Measurements from ENCODE around the gene CCIN. TPM values are rescaled to one million over a fixed set of nuclear protein-coding genes. Genes with fewer than 3 reads are reported as not detected.

CCIN gene
- total RNA-seq, 1 experiment from 2014 or later, result 0.13 TPM

DNA sequence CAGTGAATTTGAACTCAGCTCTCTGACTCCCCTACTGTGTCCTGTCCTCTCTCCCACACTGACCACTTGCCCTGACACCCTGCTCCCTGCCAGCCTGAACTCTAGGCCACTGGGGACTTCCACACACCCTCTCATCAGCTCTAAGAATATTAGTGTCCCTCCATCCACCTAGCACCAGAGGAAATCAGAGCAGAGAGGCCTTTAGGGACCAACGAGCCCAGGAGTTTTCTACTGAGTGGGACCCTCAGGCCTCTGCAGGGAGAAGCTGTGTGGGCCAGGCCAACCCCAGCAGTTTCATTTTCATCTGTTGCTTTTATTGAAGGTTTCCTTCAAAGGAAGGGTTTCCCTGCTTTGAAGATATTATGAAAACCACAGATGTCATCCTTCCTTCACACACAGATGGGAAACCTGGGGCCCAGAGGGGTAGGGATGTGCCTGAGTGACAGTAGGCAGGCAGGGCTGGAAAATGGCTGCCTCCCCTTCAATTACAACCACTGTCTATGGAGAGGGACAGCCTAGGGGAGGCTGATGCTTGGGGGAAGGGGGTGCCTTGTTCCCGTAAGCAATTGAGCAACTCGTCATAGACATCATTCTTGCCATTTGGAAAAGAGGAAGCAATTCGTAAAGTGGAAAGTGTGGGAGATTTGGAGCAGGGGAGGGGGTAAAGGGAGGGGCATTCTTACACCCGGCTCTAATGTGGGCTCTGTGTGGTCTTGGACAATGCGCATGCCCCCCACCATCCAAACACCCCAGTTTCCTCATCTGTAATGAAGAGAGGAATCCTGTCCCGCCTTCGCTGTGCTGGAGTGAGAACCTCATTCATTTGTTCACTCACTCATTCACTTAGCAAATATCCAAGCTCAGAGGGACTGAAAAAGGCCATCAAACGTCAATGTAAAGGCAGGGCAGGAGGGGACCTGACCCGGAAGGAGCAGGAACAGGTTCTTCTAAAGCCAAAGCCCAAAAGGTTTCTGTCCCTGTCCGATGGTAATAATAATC lies 28.8 kb upstream of the CCIN start:
- CTCF ChIA-PET, result no interaction called here
- H3K27ac ChIP-seq (ENCODE audit: low read length), result no peak overlapping the region

DNA sequence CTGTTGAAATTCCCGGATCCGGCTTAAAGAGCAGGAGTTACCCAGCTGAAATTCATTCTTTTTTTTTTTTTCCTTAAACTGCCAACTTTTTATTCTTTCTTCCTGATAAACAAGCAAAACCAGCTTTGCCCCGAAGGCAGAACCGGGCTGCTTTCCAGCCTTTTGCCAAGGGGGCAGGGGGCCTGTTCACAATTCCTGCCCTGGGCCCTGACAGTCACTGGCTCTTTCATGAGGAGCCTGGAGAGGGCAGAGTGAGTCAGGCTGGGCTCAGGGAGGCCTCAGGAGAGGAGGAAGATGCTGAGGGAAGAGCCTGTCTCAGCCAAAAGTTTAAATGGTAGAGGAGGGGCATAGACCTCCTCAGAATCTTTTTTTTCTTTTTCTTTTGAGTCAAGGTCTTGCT lies 27.9 kb upstream of the CCIN start:
- H3K4me1 ChIP-seq (ENCODE audit: control insufficient read depth, insufficient read depth, low read length), result peaks cover 6% of the 10 kb centered on the region
- peaks cover 5% of the 10 kb centered on the region for H3K27me3 ChIP-seq (ENCODE audit: control insufficient read depth, insufficient read depth, low read length)
- ATAC-seq (peak; percentile 55), DNase-seq (ENCODE audit: low read depth, low spot score) (no peak)
- BruUV-seq (replicated peaks), result no TSS peak
- POLR2A ChIA-PET, result interaction anchor here (0.6 kb wide), 1 partner anchor 68 kb away, joined by 4 read pairs; no protein-coding TSS in a partner anchor
- no peak overlapping the region for H3K27ac ChIP-seq (ENCODE audit: low read length)
- CTCF ChIA-PET, result no interaction called here
- in situ Hi-C loops (cut with HindIII; ENCODE audit: low pct_unique_long_range_greater_than_20kb, low sequenced_read_pairs), result no loop called here
- H3K4me3 ChIP-seq (ENCODE audit: low read depth in 2 of 2, low read length in 2 of 2), result no peak overlapping the region
- TF ChIP-seq TCF7L2 (IDR thresholded peaks at IDR 0.05; ENCODE audit: low read depth, low read length) (no peak), POLR2AphosphoS5 (IDR thresholded peaks at IDR 0.05; ENCODE audit: low read depth, low read length) (no peak), SIN3A (IDR thresholded peaks at IDR 0.05; ENCODE audit: borderline replicate concordance, insufficient read depth, low read depth, low read length) (no peak)
- TF ChIP-seq, protein P1, sequence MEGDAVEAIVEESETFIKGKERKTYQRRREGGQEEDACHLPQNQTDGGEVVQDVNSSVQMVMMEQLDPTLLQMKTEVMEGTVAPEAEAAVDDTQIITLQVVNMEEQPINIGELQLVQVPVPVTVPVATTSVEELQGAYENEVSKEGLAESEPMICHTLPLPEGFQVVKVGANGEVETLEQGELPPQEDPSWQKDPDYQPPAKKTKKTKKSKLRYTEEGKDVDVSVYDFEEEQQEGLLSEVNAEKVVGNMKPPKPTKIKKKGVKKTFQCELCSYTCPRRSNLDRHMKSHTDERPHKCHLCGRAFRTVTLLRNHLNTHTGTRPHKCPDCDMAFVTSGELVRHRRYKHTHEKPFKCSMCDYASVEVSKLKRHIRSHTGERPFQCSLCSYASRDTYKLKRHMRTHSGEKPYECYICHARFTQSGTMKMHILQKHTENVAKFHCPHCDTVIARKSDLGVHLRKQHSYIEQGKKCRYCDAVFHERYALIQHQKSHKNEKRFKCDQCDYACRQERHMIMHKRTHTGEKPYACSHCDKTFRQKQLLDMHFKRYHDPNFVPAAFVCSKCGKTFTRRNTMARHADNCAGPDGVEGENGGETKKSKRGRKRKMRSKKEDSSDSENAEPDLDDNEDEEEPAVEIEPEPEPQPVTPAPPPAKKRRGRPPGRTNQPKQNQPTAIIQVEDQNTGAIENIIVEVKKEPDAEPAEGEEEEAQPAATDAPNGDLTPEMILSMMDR (IDR thresholded peaks at IDR 0.05), result no peak
- H3K9me3 ChIP-seq (ENCODE audit: control insufficient read depth, insufficient read depth, low read depth, low read length), result no peaks in the 10 kb centered on the region
- no peaks in the 10 kb centered on the region for H3K36me3 ChIP-seq (ENCODE audit: control insufficient read depth, insufficient read depth, low read length)
- intact Hi-C loops (cut with micrococcal nuclease; ENCODE audit: unreplicated experiment), result no loop called here

More for the DNA sequence above, 28.8 kb upstream of the CCIN start:
- no peak for DNase-seq (ENCODE audit: low read depth, low spot score)
- intact Hi-C loops (cut with micrococcal nuclease; ENCODE audit: unreplicated experiment), result no loop called here
- TF ChIP-seq, protein P2, sequence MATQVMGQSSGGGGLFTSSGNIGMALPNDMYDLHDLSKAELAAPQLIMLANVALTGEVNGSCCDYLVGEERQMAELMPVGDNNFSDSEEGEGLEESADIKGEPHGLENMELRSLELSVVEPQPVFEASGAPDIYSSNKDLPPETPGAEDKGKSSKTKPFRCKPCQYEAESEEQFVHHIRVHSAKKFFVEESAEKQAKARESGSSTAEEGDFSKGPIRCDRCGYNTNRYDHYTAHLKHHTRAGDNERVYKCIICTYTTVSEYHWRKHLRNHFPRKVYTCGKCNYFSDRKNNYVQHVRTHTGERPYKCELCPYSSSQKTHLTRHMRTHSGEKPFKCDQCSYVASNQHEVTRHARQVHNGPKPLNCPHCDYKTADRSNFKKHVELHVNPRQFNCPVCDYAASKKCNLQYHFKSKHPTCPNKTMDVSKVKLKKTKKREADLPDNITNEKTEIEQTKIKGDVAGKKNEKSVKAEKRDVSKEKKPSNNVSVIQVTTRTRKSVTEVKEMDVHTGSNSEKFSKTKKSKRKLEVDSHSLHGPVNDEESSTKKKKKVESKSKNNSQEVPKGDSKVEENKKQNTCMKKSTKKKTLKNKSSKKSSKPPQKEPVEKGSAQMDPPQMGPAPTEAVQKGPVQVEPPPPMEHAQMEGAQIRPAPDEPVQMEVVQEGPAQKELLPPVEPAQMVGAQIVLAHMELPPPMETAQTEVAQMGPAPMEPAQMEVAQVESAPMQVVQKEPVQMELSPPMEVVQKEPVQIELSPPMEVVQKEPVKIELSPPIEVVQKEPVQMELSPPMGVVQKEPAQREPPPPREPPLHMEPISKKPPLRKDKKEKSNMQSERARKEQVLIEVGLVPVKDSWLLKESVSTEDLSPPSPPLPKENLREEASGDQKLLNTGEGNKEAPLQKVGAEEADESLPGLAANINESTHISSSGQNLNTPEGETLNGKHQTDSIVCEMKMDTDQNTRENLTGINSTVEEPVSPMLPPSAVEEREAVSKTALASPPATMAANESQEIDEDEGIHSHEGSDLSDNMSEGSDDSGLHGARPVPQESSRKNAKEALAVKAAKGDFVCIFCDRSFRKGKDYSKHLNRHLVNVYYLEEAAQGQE (IDR thresholded peaks at IDR 0.05; ENCODE audit: insufficient read depth in 1 of 2, low read depth in 2 of 2, low read length in 1 of 2), result no peak
- no peak for TF ChIP-seq POLR2AphosphoS5 (IDR thresholded peaks at IDR 0.05; ENCODE audit: low read depth, low read length)
- TF ChIP-seq SIN3A (IDR thresholded peaks at IDR 0.05; ENCODE audit: borderline replicate concordance, insufficient read depth, low read depth, low read length), result no peak
- no peak for TF ChIP-seq TCF7L2 (IDR thresholded peaks at IDR 0.05; ENCODE audit: low read depth, low read length)
- TF ChIP-seq, protein P1 (IDR thresholded peaks at IDR 0.05), result no peak
- peaks cover 10% of the 10 kb centered on the region for H3K27me3 ChIP-seq (ENCODE audit: control insufficient read depth, insufficient read depth, low read length)
- H3K9me3 ChIP-seq (ENCODE audit: control insufficient read depth, insufficient read depth, low read depth, low read length), result no peaks in the 10 kb centered on the region
- H3K4me1 ChIP-seq (ENCODE audit: control insufficient read depth, insufficient read depth, low read length), result peaks cover 10% of the 10 kb centered on the region
- no peak overlapping the region for H3K4me3 ChIP-seq (ENCODE audit: low read depth in 2 of 2, low read length in 2 of 2)
- no TSS peak for BruUV-seq (replicated peaks)
- H3K36me3 ChIP-seq (ENCODE audit: control insufficient read depth, insufficient read depth, low read length), result no peaks in the 10 kb centered on the region
- in situ Hi-C loops (cut with HindIII; ENCODE audit: low pct_unique_long_range_greater_than_20kb, low sequenced_read_pairs), result no loop called here
- POLR2A ChIA-PET, result interaction anchor here (0.6 to 1.3 kb wide), 2 partner anchors 42 to 50 kb away, joined by 3 to 4 read pairs; partner anchors contain the start of gene CLTA
- ATAC-seq, result no peak

Data from Panc1 (cell line).